NCI-H345 (cell line): ENCODE data around the gene ELOVL2.
"Not testable (repeated sequence)": the region's sequence is repeated elsewhere in the genome, so short reads cannot be mapped to it uniquely, and the experiment has no call there.

Experiments
- DNase-seq: peaks from one replicate; lab custom pipeline; 2025; lab: John Stamatoyannopoulos, UW

Gene ELOVL2

DNA sequence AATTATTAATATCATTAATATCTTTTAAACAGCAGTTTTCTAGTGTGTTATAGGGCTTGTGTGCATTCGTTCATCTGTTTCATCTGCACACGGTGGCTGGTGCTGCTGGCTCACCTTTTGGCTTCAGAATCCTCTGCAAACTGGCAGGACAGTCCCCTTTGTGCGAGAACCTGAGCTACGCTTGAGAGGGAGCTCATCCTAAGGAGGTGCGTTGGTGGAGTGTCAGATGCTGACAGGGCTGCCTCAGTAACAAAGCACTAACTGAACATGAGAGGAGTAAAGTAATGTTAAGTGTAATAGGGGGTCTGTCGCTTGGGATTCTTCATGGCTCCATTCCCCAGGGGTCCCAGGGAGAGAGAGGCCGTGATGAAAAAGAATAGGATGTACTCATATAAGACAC lies 22.4 kb downstream of the ELOVL2 start:
- no peak for DNase-seq

DNA sequence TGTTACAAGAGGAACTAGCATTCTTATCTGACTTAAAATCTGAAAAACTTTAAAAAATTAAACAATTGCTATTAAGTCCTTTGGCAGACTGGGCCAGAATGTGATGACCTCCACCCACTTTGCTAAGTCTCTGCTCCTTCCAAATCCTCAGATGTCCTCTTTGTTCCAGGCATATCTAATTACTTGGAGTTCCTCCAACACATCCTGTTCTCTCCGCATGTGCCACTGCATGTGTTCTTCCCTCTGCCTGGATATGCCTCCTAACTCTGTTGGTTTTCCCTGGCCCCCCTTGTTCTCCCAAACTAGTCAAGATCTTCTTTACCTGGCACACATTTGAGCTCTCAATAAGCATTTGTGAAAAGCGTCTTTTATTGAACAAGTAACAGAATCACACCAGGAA lies 23.1 kb downstream of the ELOVL2 start:
- no peak for DNase-seq

DNA sequence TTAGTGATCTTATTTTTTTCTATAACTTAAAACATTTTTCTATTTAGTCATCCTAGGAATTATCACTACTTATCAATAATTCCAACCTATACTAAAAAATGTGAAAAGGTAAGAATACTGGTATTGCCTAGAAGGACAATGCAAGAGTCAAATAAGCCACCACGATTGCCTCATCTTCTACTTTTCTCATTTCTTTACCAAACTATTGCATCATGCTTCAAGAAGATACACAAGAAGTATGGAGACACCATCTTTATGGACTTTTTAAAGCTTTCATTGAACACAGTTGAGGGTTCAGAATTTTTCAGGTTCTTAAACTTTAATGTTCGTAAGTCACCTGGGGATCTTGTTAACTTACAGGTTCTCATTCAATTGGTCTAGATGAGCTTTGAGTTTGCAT lies 25.9 kb downstream of the ELOVL2 start:
- no peak for DNase-seq

DNA sequence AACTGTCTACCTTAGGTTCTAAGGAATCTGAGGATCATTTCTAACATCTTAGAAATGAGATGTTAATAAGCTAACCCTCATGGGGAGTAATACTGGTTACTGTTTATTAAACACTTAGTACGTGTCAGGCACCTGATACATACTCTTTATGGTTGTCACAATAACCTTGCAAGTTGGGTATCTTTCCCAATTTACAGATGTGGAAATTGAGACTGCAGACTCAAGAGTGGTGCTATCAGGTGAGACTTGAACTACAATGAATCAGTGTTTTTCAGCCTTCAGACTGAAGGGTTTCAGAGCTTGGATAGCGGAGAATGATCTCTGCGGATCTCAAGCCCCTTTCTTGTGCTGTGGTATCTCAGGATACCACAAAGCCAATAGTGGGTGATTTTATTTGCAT lies 27.0 kb downstream of the ELOVL2 start:
- DNase-seq, result no peak

DNA sequence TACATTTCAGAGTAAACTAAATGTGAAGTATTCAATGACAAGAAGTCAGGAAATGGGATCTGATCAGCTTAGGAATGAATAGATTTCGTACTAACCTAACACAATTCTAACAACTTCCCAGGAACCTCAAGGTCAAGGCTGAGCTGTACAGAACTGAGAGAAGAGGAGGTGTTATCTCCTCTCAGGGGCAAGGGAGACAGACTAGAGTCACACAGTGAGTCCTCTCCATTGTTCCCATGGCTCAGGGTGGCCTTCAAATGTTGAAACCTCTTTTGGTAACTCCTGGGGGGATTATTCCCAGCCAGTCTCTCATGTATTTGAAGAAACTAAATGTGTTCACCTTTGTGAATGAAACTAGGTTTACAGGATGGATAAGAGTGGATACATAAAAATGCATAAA lies 27.7 kb downstream of the ELOVL2 start:
- no peak for DNase-seq

DNA sequence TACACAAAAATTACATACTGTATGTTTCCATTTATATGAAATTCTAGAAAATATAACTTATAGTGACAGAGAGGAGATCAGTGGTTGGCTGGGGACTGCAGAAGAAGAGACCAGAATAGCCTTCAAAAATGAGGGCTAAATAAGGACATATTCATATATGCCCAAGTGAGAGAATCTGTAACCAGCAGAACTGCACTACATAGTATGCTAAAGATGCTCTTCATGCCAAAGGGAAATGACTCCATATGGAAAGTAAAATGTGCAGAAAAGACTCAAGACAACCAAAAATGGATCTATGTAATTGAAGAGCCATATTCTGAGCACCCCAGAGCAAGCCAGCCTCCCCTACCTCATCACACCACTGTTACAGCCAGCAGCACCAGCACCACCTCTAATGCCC lies 29.0 kb downstream of the ELOVL2 start:
- no peak for DNase-seq

DNA sequence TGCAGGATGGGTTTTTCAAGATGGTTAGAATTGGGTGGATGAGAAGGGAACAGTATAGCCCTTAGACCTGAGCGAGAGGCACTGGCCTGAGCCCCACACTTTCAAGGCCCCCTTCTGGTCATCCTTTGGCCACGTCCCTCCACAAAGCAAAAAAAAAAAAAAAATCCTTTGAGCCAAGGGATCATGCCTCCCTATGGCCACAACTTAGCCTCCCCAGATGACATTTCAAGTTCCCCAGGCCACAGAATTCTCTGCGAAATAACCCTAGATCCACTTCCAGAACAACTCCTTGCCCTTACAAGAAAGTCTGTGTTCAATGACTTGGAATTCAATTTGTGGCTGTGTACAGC lies 30.4 kb downstream of the ELOVL2 start:
- no peak for DNase-seq

DNA sequence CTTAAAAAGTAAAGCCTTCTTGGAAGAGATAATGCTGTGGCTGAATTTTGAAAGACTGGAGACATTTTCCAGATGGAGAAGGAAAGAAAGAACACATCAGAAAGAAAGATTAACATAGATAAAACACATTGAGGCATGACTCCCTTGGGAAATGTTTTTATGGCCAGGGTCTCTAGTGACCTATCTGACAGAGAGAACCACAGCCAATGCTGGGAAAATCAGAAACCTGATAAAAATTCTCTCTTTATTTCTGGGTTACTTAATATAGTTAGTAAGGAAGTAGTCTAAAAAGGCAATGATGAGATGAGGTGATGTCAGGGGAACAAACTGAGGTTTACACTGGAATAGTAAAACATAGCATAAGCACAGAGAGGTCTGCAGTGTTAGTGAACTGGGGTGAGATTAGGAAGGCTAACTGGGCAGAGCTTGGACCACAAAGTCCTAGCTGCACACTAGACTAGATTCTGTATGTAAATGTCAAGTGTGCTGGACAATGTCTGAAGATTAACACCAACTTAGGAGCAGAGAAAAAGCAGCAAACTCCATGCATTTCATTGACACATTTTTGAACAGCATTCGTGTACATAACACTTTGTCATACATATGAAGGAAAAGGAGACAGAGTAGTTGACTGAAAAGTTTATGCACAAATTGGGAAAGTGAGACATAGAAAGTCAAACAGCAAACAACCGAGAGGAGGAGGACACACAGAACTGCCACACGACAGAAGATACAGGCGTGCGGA lies 31.0 kb downstream of the ELOVL2 start:
- DNase-seq, result no peak

DNA sequence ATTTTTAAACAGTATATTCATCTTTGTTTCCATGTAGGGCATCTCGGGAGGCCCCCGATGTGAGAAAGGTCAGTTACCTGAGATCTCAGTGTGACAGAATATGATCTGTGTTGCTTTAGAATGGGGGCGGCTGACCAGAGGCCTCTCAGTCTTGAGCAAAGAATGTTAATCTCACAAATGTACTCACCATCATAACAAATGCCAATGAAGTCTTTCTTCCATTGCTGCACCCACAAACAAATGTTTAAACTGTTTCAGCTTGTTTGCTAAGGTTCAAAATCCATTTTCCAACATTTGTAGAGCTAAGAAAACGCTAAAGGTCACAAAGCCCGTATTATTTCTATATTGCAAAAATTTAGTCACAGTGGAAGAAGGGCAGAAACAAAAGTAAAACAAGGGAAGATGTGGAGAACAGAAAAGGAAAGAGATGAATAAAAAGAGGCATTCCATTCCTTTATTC lies 31.8 kb downstream of the ELOVL2 start:
- DNase-seq, result no peak

DNA sequence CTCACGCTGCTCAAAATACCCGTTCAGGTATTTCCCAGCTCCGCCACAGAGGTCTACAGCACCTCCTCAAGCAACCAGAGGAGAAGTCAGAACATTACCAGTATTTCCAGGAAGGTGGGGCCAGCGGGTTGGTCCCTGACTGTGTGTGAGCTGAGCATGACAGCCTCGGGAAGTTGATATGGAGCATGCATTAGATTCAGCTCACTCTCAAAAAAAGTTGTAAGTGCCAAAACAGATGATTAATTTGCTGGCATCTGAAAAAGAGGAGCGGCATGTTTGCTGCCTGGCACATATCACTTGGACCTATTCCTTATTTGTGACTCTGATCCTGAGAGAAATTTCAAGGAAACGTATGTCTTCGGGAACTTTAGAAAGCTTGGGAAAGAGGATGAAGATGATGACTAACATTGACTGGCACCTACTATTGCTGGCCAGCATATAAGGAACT lies 32.3 kb downstream of the ELOVL2 start:
- no peak for DNase-seq

DNA sequence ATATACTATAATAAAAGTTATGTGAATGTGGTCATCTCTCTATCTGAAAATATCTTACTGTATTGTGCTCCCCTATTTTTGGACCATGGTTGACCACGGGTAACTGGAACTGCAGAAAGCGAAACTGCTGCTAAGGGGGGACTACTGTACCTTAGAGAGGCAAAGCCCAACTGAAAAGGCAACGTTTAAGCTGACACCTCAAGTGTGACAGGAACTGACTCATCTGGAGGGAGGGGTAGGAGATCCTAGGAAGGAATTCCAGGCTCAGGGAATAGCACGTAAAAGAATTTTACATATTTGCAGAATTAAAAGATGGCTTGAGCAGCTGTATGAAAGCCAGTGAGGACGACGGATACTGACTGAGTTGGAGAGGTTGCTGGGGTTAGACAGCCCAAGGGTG lies 34.8 kb downstream of the ELOVL2 start:
- no peak for DNase-seq

DNA sequence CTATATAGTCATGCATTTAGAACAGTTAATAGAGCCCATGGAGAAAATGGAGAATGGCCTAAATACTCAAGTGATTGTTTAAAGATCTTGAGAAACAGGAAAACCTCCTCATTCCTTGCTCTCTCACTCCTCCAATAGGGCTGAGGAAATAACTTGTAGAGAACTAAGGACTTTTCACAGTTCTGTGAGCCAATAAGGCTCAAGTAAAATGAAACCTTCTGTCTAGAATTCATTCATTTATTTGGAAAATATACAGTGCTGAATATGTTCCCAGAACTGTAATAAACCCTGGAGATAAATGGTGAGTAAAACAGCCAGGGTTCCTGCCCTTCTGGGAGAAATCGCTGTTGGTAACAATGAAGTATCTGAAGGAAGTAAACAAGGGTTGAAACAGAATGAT lies 35.3 kb downstream of the ELOVL2 start:
- no peak for DNase-seq

DNA sequence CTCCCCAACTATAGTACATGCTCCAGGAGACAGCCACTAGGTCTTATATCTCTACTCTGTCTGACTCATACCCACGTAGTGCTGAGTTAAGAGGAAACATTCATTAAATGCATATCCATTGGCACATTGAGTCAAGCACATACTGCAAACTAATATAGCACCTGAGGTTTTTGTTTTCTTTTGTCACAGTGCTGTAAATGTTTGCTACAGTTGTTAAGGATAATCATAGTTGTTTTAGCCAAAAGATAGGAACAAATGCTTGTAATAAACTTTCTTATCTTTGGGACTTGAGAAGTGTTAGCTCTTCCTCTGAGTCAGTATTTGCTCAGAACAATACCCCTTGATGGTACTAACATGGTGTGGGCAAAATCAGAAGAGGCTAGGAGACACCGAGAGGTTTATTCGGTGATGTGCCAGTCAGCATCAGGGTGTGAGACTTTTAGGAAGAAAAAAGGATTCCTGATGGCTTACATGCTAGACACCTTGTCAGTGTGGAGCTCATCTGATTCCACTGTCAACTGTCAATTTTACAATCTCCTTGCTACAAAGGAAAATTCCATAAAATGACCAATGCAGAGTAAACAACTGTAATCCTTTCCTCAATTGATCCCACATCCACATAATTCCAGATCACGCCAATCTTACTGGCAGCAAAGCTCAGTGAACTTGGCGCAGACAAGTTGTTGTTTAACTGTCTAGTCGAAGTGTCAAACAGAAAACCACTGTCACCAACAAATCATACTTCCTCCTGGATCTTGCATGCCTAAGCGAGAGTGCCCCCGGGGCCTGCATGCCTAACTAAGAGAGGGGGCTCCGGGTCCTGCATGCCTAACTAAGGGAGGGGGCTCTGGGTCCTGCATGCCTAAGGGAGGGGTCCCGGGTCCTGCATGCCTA lies 36.1 kb downstream of the ELOVL2 start:
- DNase-seq, result no peak

DNA sequence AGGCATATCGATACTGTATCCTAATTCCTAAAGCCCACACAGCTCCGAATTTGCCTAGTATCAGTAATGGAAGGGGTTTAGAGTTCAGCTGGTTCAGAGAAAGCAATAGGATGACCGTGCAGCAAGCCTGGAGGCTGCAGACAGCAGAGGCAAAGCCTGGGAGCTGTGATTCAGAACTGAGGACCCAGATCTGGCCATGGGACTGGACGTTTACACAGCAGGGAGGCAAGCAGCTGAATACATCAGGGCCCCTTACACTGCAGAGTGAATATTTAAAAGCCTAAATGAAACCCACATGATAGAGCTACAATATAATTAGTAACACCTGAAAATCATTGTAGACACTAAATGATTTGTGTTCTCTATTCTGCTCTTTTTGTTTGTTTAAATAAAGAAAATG lies 38.0 kb downstream of the ELOVL2 start:
- no peak for DNase-seq

DNA sequence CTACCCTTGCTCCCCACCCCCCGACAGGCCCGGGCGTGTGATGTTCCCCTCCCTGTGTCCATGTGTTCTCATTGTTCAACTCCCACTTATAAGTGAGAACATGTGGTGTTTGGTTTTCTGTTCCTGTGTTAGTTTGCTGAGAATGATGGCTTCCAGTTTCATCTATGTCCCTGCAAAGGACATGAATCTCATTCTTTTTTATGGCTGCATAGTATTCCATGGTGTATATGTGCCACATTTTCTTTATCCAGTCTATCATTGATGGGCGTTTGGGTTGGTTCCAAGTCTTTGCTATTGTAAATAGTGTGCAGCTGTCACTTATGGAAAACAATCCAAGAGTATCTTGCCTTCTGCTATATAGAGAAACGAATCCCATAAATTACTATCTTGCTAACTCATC lies 40.8 kb downstream of the ELOVL2 start:
- not testable (repeated sequence) for DNase-seq

DNA sequence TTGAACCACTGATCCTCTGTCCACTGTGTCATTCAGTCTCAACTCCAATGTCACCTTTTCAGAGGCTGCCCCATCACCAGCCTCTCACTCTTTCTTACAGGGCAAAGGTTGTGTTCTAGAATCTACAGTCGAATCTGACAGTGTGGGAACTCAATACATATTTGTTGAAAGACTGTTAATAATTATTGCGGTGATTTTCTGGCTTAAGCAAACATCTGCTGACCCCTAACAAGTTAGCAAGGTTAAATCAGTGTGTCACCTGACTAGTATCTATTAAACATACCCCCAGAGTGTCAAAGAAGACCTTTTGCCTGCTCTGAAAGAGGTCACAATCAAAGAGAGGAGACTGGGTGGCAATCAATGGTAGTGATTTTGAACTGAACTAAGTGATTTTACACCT lies 41.9 kb downstream of the ELOVL2 start:
- DNase-seq, result no peak

DNA sequence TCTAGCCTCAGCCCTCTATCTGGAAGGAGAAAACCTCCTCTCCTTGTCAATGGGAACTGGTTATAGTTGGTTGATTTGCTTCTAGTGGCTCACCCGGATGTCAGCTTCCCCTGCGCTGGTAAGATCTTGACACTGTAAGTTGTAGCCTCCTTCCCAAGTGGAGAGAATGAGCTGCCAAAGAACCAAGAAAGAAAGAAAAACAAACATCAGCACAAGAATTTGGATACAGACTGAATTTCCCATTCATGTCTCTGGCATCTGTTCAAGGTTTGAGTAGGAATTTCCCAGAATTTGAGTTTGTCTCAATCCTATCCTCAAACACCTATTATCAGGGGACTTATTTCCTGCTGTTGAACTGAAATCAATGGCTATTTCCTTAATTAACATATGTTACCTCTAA lies 44.1 kb downstream of the ELOVL2 start:
- no peak for DNase-seq

DNA sequence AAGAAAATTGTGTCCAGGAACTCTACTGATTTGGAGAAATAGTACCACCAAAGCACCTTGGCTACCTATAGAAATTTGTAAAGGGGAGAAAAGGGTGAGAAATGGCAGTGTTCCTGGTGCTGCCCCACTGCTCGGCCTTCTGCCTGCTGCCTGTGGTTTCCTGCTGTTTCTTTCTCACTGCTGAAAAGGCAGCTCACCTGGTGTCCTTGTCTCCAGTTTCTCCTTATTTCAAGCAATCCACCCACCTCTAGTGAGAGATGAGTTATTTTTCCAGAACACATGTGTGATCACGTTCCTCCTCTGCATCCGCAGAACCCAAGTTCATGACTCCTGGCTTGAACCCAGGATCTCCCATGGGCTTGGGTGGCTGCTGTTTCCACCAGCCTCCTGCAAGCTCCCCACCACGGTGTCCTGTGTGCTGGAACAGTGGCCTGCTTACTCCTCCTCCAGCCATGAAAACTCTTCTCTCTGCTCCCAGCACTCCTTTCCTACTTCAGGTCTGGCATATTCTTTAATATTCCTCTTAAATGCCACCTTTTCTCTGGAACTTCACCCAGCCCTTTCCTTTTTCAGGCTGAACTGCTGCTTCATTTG lies 48.9 kb downstream of the ELOVL2 start:
- DNase-seq, result no peak

DNA sequence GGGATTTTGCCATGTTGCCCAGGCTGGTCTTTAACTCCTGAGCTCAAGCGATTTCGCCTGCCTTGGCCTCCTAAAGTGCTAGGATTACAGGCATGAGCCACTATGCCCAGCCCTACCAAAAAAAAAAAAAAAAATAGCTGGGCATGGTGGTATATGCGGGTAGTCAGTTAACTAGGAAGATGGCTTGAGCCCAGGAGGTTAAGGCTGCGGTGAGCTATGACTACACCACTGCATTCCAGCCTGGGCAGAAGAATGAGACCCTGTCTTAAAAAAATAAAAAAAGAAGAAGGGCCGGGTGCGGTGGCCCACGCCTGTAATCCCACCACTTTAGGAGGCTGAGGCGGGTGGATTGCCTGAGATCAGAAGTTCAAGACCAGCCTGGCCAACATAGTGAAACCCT lies 50.2 kb downstream of the ELOVL2 start:
- no peak for DNase-seq

DNA sequence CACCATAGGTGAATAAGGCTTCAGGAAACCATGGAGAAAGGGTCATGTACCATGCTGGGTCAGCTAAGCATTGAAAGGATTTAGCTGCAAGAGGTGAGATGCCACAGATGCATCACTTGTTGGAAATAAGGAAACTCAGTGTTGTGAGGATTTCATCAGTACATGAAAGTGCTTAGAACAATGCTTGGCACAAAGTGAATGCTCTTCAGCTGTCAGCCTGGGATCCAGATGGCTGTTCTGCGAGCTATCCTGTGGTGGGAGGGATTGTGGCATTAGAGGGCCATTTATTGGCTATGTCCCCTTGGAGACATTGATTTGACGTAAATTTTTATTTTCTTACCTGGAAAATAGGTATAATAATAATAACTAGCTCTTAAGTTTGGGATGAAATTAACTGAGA lies 53.0 kb downstream of the ELOVL2 start:
- DNase-seq, result no peak

DNA sequence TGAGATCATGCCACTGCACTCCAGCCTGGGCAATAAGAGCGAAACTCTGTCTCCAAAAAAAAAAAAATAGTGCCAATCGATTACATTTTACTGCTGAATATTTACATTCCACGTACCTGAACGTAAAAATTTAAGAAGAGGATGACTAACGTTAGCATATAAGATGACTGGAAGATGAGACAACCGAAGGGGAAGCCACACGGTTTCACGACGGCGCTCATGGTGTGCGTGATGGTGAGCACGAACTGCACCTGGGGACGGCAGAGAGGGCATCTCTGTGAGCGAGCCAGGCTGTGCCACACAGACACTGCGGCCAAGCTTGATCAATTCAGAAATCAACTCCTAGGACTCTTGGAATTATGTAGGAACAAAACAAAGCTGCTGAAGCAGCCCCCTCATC lies 54.5 kb downstream of the ELOVL2 start:
- no peak for DNase-seq

DNA sequence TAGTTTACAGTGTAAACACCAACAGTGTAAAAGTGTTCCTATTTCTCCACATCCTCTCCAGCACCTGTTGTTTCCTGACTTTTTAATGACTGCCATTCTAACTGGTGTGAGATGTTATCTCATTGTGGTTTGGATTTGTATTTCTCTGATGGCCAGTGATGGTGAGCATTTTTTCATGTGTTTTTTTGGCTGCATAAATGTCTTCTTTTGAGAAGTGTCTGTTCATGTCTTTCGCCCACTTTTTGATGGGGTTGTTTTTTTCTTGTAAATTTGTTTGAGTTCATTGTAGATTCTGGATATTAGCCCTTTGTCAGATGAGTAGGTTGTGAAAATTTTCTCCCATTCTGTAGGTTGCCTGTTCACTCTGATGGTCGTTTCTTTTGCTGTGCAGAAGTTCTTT lies 59.1 kb downstream of the ELOVL2 start:
- not testable (repeated sequence) for DNase-seq

DNA sequence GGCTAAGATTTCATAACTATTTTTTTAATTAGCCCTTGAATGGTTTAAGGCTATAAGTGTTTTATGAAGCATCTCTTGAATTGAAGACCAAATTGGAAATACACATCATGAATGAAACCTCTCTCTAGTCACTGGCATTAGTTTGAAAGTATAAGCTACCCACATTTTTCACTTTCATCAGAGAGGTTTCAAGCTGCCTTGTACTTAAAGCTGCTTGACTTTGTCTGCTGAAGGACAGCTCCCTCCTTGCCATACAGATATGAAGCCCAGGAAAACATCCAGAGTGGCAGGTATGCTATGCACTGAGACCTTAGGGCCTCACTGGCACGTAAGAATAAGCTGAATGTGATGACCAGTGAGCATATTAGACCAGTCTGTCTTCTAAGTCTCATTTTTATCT lies 62.7 kb downstream of the ELOVL2 start:
- DNase-seq, result no peak
